GM19351 (cell line): ENCODE measurements around the gene MRPL40.

ENCODE experiments used
- ATAC-seq: cut with Tn5 transposase; IDR thresholded peaks from one replicate; pipeline ENCODE4 v1.9.1; 2021; ENCODE audit warnings: mild to moderate bottlenecking, moderate library complexity; ENCODE audit not compliant: unreplicated experiment

MRPL40 gene

GRCh38 chr22:19478901-19479354 lies 46.6 kb downstream of the MRPL40 start, which contains the start of gene UFD1:
UFD1 (minus strand) TSS chr22:19479193; CDS start chr22:19479085, 108 bp downstream.
- peak; percentile 49 for ATAC-seq

DNA sequence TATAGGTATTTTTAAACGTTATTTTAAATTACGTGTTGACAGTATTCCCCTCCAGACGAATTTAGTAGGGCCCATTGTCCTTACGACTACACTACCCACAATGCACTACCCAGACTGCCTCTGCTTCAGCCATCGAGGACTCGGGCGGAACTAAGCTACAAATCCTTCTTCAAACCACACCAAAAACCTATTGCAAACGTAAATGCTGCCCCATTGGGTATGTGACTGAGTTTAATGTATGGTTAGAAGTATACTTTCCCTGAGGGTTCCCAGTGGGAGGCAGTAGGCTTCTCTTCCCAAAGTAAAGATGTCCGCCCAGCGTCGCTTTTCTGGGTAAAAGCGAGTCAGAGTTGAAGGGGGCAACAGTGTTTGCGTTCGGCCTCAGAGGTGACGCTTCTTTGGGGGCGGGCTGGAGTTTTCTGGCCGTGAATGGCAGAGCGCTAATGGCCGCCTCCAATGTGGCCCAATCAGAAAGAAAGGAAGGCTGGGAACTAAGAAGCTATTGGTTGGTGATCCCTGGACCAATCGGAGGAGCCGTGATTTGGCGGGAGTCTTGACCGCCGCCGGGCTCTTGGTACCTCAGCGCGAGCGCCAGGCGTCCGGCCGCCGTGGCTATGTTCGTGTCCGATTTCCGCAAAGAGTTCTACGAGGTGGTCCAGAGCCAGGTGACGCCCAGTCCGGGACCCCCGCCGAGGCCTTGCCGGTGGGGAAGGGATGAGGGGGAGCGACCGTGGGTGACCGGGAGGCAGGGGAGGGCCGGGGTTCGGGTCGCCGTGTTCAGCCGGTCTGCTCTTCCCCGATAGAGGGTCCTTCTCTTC lies 47.2 kb downstream of the MRPL40 start, which contains the start of gene CDC45:
Gene CDC45, plus strand, starts transcription at position 566 of the 818 bp plus-strand sequence. Its CDS starts 49 bp downstream, at position 615.
- ATAC-seq = peak; percentile 90

GRCh38 chr22:19480173-19480568 lies 47.8 kb downstream of the MRPL40 start:
- ATAC-seq = no peak

DNA sequence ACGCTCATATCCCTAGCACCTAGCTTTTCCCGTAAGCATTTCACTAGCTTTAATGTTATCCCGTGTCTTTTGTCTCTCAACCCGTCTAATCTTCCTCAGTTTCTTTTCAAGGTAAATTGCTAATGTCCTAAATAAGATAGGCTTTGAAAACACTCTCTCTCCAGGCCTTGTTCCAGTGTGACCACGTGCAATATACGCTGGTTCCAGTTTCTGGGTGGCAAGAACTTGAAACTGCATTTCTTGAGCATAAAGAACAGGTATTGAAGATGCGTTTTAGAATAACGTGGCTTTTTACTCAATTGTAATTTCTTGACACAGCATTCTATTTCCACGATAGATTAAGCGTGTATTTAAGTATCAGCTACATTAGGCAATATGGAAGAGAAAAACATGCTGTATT lies 48.4 kb downstream of the MRPL40 start:
- ATAC-seq = no peak

DNA sequence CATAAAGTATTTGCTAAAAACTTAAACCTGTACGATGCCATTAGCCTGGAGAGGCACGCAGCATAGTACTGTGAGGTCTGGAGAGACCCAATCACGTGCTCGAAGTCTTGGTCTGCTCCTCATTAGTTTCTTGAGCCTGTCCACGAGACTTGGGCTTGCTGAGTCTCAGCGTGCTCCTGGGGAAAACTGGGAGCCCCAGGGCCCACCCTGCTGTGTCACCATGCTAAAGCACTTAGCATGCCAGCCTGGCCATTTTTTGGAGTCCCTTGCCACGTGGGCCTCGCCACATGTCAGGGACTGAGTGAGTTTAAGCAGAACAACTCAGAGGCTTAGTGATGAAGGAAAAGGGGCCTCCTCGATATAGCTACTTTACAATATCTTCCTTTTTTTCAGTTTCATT lies 50.0 kb downstream of the MRPL40 start:
- ATAC-seq = no peak

DNA sequence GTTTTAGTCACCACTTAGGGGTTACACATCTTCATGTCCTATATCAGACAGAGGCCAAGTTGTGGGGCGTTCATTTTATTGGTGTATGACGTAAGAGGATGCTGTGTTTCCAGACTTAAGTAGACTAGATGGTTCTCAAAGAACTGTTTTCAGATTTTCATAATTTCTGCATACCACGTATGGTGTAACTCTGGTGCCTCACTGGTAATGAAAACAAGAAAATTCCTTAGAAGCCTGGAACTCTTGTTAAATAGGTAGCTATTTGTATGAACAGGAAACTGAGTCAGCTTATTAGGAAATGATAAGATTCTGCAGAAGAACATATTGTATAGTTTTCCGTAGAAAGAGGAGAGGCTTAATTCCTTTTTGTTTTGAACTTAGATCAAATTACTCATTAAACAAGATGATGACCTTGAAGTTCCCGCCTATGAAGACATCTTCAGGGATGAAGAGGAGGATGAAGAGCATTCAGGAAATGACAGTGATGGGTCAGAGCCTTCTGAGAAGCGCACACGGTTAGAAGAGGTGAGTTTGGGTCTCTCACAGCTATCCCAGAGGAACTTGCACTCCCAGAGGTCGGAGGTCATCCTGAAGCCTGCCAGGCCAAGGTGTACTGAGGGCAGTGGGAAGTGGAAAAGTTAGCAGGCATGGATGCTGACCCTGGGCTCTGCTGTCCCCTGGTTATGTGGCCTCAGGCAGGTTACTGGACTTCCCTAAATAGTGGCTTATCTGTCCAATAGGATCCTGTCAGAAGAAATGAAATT lies 51.3 kb downstream of the MRPL40 start:
- no peak for ATAC-seq
